Fibroblast of lung (primary cell): Measurements from ENCODE around the gene CAPN15.

Source experiments
- CTCF ChIP-seq, 2 donors: IDR thresholded peaks in 1 of 2; conservative IDR thresholded peaks in 1 of 2; 1 replicate in 1 of 2; 2 replicates in 1 of 2; pipeline ENCODE4 v1.5.1; 2011 to 2012; ENCODE audit warnings: low read length in 2 of 2, control low read depth in 1 of 2, inconsistent platforms in 1 of 2, low read depth in 1 of 2, mild to moderate bottlenecking in 1 of 2
- EZH2 ChIP-seq: IDR thresholded peaks from 2 replicates; pipeline ENCODE4 v1.5.1; 2012; ENCODE audit warnings: low read length, control low read depth, mild to moderate bottlenecking; ENCODE audit errors: missing control alignments

DNA sequence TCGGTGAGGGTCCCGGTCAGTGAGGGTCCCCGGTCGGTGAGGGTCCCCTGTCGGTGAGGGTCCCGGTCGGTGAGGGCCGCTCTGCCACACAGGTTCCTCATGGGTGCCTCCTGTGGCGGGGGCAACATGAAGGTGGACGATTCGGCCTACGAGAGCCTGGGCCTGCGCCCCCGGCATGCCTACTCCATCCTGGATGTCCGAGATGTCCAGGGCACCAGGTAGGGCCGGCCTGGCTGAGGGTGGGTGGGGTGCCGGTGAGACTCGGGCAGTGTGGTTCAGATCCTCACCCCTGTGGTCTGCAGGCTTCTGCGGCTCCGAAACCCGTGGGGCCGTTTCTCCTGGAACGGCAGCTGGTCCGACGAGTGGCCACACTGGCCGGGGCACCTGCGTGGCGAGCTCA lies 23.7 kb downstream of the CAPN15 start:
- TF ChIP-seq EZH2 (no peak), CTCF (conservative IDR thresholded peaks at IDR 0.05 in 1 of 2, IDR thresholded peaks at IDR 0.05 in 1 of 2; ENCODE audit: low read depth in 1 of 2, low read length in 2 of 2) (no peak)
